Subcutaneous abdominal adipose tissue (tissue), 5 donors: Measurements from ENCODE around the gene PTPRR.

Experiments
- H3K27ac ChIP-seq: one replicate; pipeline ENCODE4 v1.7.0; 2013; ENCODE audit warnings: low read depth, mild to moderate bottlenecking, inconsistent platforms, low read length, moderate library complexity
- H3K27me3 ChIP-seq, 5 donors: one replicate each; pipeline ENCODE4 v1.7.0; 2013; ENCODE audit warnings: low read length in 5 of 5, inconsistent platforms in 1 of 5; ENCODE audit not compliant: control insufficient read depth in 5 of 5, insufficient read depth in 4 of 5
- H3K36me3 ChIP-seq, 5 donors: one replicate each; pipeline ENCODE4 v1.7.0; 2013; ENCODE audit warnings: low read length in 5 of 5; ENCODE audit not compliant: control insufficient read depth in 5 of 5, insufficient read depth in 5 of 5
- H3K4me1 ChIP-seq, 5 donors: one replicate each; pipeline ENCODE4 v1.7.0; 2013; ENCODE audit warnings: low read length in 5 of 5, mild to moderate bottlenecking in 3 of 5, moderate library complexity in 1 of 5; ENCODE audit not compliant: control insufficient read depth in 5 of 5, insufficient read depth in 5 of 5
- H3K4me3 ChIP-seq, 5 donors: one replicate each; pipeline ENCODE4 v1.7.0; 2013; ENCODE audit warnings: low read length in 5 of 5, low read depth in 1 of 5
- H3K9ac ChIP-seq, 5 donors: one replicate each; pipeline ENCODE4 v1.7.0; 2013; ENCODE audit warnings: low read length in 5 of 5, mild to moderate bottlenecking in 4 of 5, moderate library complexity in 3 of 5
- H3K9me3 ChIP-seq, 5 donors: one replicate each; pipeline ENCODE4 v1.7.0; 2013; ENCODE audit warnings: low read length in 5 of 5; ENCODE audit not compliant: control insufficient read depth in 5 of 5
- donor health status: healthy.
- donor health status: healthy.
- donor health status: healthy.
- donor health status: healthy.
- donor health status: healthy.

The PTPRR gene

GRCh38 chr12:70663838-70664237 lies 256.7 kb downstream of the PTPRR start:
- Histone ChIP-seq H3K4me1 (peaks cover 0 to 11% (median 0%) of the 10 kb centered on the region in 5 donors), H3K36me3 (no peaks in the 10 kb centered on the region), H3K4me3 (no peak overlapping the region), H3K9me3 (no peaks in the 10 kb centered on the region), H3K27ac (no peak overlapping the region), H3K9ac (no peak overlapping the region), H3K27me3 (no peaks in the 10 kb centered on the region)

- Histone ChIP-seq H3K9ac (no peak overlapping the region), H3K27ac (no peak overlapping the region), H3K4me1 (peaks cover 0 to 11% (median 0%) of the 10 kb centered on the region in 5 donors), H3K9me3 (no peaks in the 10 kb centered on the region), H3K4me3 (no peak overlapping the region), H3K36me3 (no peaks in the 10 kb centered on the region), H3K27me3 (no peaks in the 10 kb centered on the region)
Observed at GRCh38 chr12:70661466-70662161, 258.9 kb downstream of the PTPRR start.

DNA sequence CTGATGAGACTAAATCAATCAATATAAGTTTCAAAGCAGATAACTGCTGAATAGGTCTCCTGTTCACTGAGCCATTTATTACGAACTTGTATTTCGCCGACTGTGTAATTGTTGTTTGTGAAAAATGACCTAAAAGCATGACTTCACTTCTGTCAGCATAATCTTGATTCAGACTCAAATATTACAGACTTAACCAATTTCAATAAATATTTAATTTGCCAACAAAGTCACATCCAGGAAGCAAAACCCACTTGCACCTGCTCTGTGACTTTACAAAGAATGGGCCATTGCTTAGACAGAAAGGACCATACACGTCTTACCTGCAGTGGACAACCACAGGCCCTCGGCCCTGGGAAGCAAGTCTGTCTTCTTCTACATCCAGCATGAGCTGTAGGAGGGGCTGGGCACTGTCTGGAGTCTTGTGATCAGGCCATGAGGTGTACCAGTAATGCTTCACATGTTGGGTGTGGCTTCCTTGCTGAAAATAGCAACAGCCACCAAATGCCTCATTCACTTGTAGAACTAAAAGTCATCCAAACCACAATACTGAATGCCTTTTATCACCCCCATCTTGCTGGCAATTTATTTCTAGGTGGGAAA lies 259.8 kb downstream of the PTPRR start:
- Histone ChIP-seq H3K4me3 (no peak overlapping the region), H3K4me1 (peaks cover 0 to 11% (median 0%) of the 10 kb centered on the region in 5 donors), H3K27me3 (no peaks in the 10 kb centered on the region), H3K27ac (no peak overlapping the region), H3K9me3 (no peaks in the 10 kb centered on the region), H3K9ac (no peak overlapping the region), H3K36me3 (no peaks in the 10 kb centered on the region)

DNA sequence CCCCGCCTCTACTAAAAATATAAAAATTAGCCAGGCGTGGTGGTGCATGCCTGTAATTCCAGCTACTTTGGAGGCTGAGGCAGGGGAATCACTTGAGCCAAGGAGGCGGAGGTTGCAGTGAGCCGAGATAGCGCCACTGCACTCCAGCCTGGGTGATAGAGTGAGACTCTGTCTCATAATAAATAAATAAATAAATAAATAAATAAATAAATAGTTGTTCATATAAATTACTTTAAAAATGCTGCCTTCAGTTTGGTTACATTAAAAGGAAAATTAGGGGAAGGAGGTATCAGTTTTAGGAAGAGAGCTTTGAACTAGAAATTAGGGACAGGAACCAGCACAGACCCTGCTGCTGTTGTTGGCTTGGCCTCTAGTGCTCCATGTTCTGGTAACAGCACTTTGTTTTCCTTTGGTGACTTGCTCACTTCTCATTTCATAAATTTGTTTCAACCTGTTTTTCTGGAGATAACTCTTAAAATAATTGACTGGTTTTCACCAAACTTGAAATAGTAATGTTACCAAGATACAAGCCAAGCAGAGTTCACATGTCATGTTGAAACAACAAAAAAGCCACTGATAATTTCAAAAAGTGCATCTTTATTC lies 260.4 kb downstream of the PTPRR start:
- Histone ChIP-seq H3K9me3 (no peaks in the 10 kb centered on the region), H3K4me3 (no peak overlapping the region)

GRCh38 chr12:70659077-70659606 lies 261.4 kb downstream of the PTPRR start:
- Histone ChIP-seq H3K36me3 (no peaks in the 10 kb centered on the region), H3K9me3 (no peaks in the 10 kb centered on the region), H3K9ac (no peak overlapping the region), H3K4me3 (no peak overlapping the region), H3K4me1 (peaks cover 0 to 11% (median 0%) of the 10 kb centered on the region in 5 donors), H3K27me3 (no peaks in the 10 kb centered on the region), H3K27ac (no peak overlapping the region)

More for the DNA sequence above, 260.4 kb downstream of the PTPRR start:
- H3K36me3 ChIP-seq, result no peaks in the 10 kb centered on the region
- no peak overlapping the region for H3K9ac ChIP-seq
- peaks cover 0 to 11% (median 0%) of the 10 kb centered on the region in 5 donors for H3K4me1 ChIP-seq
- no peak overlapping the region for H3K27ac ChIP-seq
- H3K27me3 ChIP-seq, result no peaks in the 10 kb centered on the region

GRCh38 chr12:70657616-70658286 lies 262.8 kb downstream of the PTPRR start:
- H3K9ac ChIP-seq, result no peak overlapping the region
- no peak overlapping the region for H3K27ac ChIP-seq
- peaks cover 0 to 11% (median 0%) of the 10 kb centered on the region in 5 donors for H3K4me1 ChIP-seq
- no peaks in the 10 kb centered on the region for H3K27me3 ChIP-seq
- H3K9me3 ChIP-seq, result no peaks in the 10 kb centered on the region
- H3K36me3 ChIP-seq, result no peaks in the 10 kb centered on the region
- no peak overlapping the region for H3K4me3 ChIP-seq

DNA sequence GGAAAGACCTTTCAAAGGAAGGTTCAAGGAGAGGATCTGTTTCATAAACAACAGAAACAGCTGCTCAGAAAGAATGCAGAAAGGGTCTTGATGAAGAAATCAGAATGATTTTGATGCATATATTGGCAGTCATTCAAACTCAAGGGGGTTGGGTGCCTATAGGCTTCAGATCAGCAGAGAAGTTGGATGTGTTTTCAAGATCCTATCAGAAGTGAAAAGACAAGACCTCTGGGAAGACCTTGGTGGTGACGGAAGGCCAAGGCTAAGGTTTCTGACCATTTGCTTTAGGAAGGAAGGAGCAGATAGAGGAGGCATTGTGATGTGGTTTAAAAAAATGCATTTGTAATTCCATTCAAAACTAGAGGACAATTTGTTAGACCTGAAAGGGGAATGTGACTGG lies 268.1 kb downstream of the PTPRR start:
- H3K27me3 ChIP-seq, result no peaks in the 10 kb centered on the region
- H3K4me1 ChIP-seq, result peaks cover 0 to 18% (median 0%) of the 10 kb centered on the region in 5 donors
- no peak overlapping the region for H3K27ac ChIP-seq
- H3K4me3 ChIP-seq, result no peak overlapping the region
- no peaks in the 10 kb centered on the region for H3K9me3 ChIP-seq
- no peak overlapping the region for H3K9ac ChIP-seq
- no peaks in the 10 kb centered on the region for H3K36me3 ChIP-seq

DNA sequence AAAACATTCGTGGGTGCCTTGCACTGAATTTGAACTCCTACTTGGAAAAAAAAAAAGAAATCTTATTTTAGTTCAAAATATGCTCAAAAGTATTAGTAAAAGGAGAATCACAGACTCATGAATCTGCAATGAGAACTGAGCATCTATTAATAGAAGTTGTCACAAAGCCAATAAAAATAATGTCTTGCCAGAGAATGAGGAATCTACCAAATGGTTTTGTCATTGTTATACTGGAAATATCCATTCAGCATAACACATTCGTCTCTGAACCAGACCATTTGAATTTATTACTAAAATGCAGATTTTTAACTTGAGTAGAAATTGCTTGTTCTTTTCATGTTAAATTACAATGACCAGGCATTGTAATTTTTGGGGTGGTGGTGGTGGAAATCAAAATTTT lies 271.7 kb downstream of the PTPRR start:
- H3K9me3 ChIP-seq, result no peaks in the 10 kb centered on the region

DNA sequence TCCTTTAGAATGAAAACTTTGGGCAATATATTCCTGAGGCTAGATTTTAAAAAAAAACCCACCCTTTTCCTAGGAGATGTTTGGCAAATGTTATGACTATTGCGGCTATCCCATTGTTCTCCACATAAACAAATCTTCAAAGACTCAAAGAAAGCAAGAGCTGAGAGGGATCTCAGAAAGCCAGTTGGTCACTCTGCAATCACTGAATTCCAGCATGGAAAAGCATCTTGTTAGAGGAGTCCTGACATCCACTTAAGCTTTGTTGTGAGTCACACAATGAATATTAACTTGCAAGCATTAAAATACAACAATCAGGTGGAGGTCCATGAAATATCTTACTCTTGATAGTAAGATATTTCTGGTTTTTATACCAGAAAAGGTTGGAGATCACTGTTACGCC lies 272.3 kb downstream of the PTPRR start:
- Histone ChIP-seq H3K27ac (no peak overlapping the region), H3K36me3 (no peaks in the 10 kb centered on the region), H3K9me3 (no peaks in the 10 kb centered on the region), H3K4me1 (peaks cover 0 to 48% (median 0%) of the 10 kb centered on the region in 5 donors), H3K9ac (no peak overlapping the region), H3K4me3 (no peak overlapping the region), H3K27me3 (peaks cover 0 to 4% (median 0%) of the 10 kb centered on the region in 5 donors)

More for the DNA sequence above, 271.7 kb downstream of the PTPRR start:
- Histone ChIP-seq H3K4me3 (no peak overlapping the region), H3K27me3 (peaks cover 0 to 4% (median 0%) of the 10 kb centered on the region in 5 donors), H3K4me1 (peaks cover 0 to 48% (median 0%) of the 10 kb centered on the region in 5 donors), H3K36me3 (no peaks in the 10 kb centered on the region), H3K9ac (no peak overlapping the region), H3K27ac (no peak overlapping the region)
